Pancreas (tissue), 10 donors: ENCODE results near the gene C16orf86. TPM values are rescaled to one million over a fixed set of nuclear protein-coding genes. Genes with fewer than 3 reads are reported as not detected.

Source experiments
- ATAC-seq, 4 donors: fragments of 200-7000 bp; cut with Tn5 transposase; one replicate each; pipeline versions ENCODE4 v1.8.0 to v1.9.1; 2020; ENCODE audit warnings: mild to moderate bottlenecking in 4 of 4, moderate library complexity in 4 of 4
- DNase-seq, 6 donors: peaks; one replicate each; pipeline ENCODE4 v3.0.0-alpha.2; 2020
- FAIRE-seq: peaks from 2 replicates; lab custom pipeline; 2012; peaks lifted over from hg19 to GRCh38; lab: Jason Lieb, UNC
- H3K27ac ChIP-seq, 4 donors: fragments of 200-600 bp; sonication (generic); 1 replicate in 3 of 4; 2 replicates in 1 of 4; pipeline versions ENCODE4 v1.5.0 to v1.8.0; 2020
- H3K27me3 ChIP-seq, 4 donors: fragments of 200-600 bp; one replicate each; pipeline ENCODE4 v1.8.0; 2021
- H3K36me3 ChIP-seq, 3 donors: fragments of 200-600 bp; sonication (generic) in 1 of 3; one replicate each; pipeline versions ENCODE4 v1.5.0 to v1.8.0; 2020 to 2021
- H3K4me1 ChIP-seq, 3 donors: fragments of 200-600 bp; one replicate each; pipeline ENCODE4 v1.8.0; 2021
- H3K4me3 ChIP-seq, 4 donors: fragments of 200-600 bp; sonication (generic) in 2 of 4; one replicate each; pipeline versions ENCODE4 v1.5.0 to v1.8.0; 2020 to 2021
- H3K9me3 ChIP-seq, 4 donors: fragments of 200-600 bp; one replicate each; pipeline ENCODE4 v1.8.0; 2021
- WGBS, 2 donors: extraction: QIAGEN DNeasy Blood & Tissue Kit; methylation state at CpG; one replicate each; pipeline ENCODE4 v1.1.7; 2013; 5-methylcytosine and 5-hydroxymethylcytosine counted together
- intact Hi-C, 3 donors: fragments of 100-400 bp; cut with DNase I; formaldehyde crosslinking; loops; one replicate each; pipeline versions ENCODE4 v1.11.1 to v1.14.2; 2022
- polyA plus RNA-seq, 2 donors: library from polyadenylated mRNA; stranded (reverse); fragments of 200-250 nt; gene quantifications; one replicate each; pipeline ENCODE4 v1.2.3, GENCODE V29; 2013
- total RNA-seq, 6 donors: library from RNA; stranded (reverse); fragmentation: NEBNext Ultra II Directional in 4 of 6; extraction: Animal tissue kit (Norgen Biotek cat#: 25700) in 4 of 6; gene quantifications; one replicate each; pipeline versions ENCODE4 v1.2.1 to v1.2.4, GENCODE V29; 2021 to 2023
- TF ChIP-seq, protein P1 (sequence below), 4 donors: fragments of 200-600 bp; sonication (generic) in 3 of 4; IDR thresholded peaks; one replicate each; pipeline versions ENCODE4 v1.5.0 to v1.8.0; 2021; ENCODE audit warnings: antibody characterized with exemption in 4 of 4
- donor health status: healthy with polysubstance abuse.
- donor health status: DM: no; HTN: no; CAD: no; lungs with moderate emphysema.
- donor health status: DM: no; HTN: no; CAD: no.
- donor health status: control.
- donor health status: control.
- donor health status: Bipolar disorder and iron deficiency.
- donor health status: DM: yes; HTN: yes; CAD: no.
- donor health status: DM: no; HTN: no; CAD: no.
- donor health status: DM: no; HTN: no; CAD: no.
- donor health status: DM: yes; HTN: yes; CAD: no.

C16orf86 gene
- total and polyA plus RNA-seq, 8 donors = 1.4 to 7.6 (median 3.2) TPM

DNA sequence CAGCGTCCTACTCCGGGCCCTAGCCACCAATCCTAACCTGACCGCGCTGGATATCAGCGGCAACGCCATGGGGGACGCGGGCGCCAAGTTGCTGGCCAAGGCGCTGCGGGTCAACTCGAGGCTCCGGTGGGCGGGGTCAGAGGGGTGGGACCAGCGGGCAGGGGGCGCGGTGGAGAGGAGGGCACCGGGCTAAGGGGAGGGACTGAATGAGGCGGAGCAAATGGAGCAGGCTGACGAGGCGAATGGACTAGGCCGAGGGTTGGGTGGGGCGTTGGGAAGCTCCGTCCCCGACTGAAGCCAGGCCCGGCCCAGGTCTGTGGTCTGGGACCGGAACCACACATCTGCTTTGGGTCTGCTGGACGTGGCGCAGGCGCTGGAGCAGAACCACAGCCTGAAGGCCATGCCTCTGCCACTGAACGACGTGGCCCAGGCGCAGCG lies 17.1 kb upstream of the C16orf86 start:
- WGBS, 2 donors = 27 to 30% methylated on average over 31 to 34 of the region's 34 CpGs
- Histone ChIP-seq H3K27me3 (peaks cover 0 to 7% (median 0%) of the 10 kb centered on the region in 4 donors), H3K36me3 (no peaks in the 10 kb centered on the region), H3K9me3 (no peaks in the 10 kb centered on the region), H3K4me3 (no peak overlapping the region), H3K27ac (no peak overlapping the region), H3K4me1 (peaks cover 0 to 8% (median 6%) of the 10 kb centered on the region in 3 donors)
- DNase-seq = peak in 3 of 6 donors; percentile 39 to 72 (median 56)
- ATAC-seq = no peak
- TF ChIP-seq, protein P1, sequence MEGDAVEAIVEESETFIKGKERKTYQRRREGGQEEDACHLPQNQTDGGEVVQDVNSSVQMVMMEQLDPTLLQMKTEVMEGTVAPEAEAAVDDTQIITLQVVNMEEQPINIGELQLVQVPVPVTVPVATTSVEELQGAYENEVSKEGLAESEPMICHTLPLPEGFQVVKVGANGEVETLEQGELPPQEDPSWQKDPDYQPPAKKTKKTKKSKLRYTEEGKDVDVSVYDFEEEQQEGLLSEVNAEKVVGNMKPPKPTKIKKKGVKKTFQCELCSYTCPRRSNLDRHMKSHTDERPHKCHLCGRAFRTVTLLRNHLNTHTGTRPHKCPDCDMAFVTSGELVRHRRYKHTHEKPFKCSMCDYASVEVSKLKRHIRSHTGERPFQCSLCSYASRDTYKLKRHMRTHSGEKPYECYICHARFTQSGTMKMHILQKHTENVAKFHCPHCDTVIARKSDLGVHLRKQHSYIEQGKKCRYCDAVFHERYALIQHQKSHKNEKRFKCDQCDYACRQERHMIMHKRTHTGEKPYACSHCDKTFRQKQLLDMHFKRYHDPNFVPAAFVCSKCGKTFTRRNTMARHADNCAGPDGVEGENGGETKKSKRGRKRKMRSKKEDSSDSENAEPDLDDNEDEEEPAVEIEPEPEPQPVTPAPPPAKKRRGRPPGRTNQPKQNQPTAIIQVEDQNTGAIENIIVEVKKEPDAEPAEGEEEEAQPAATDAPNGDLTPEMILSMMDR (IDR thresholded peaks at IDR 0.05) = no peak
- no peak for FAIRE-seq
- intact Hi-C loops = no loop called here

DNA sequence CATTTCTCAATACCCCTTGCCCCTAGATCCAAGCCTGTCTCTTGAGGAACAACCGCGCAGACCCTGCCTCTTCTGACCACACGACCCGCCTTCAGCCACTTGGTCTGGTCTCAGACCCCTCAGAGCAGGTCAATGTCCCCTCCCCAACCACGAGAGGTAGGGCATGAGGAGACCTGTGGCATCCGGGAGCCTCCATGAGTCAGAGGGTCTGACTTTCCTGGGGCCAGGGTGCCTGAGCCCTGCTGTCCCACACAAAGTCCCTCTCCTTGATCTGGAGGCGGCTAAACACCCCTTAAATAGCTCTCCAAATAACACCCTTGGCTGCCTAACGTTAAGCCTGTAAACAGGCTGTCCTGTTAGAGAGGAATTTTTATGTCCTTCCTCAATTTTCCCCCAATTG lies 16.6 kb upstream of the C16orf86 start:
- H3K27me3 ChIP-seq = peaks cover 0 to 7% (median 0%) of the 10 kb centered on the region in 4 donors
- FAIRE-seq = no peak
- no peak overlapping the region for H3K27ac ChIP-seq
- no peak for ATAC-seq
- DNase-seq = no peak
- H3K36me3 ChIP-seq = no peaks in the 10 kb centered on the region
- H3K4me1 ChIP-seq = peaks cover 0 to 8% (median 6%) of the 10 kb centered on the region in 3 donors
- 67% methylated on average over 8 of the region's 8 CpGs for WGBS, 2 donors
- intact Hi-C loops = no loop called here
- TF ChIP-seq, protein P1 (IDR thresholded peaks at IDR 0.05) = no peak
- H3K9me3 ChIP-seq = no peaks in the 10 kb centered on the region
- H3K4me3 ChIP-seq = no peak overlapping the region

DNA sequence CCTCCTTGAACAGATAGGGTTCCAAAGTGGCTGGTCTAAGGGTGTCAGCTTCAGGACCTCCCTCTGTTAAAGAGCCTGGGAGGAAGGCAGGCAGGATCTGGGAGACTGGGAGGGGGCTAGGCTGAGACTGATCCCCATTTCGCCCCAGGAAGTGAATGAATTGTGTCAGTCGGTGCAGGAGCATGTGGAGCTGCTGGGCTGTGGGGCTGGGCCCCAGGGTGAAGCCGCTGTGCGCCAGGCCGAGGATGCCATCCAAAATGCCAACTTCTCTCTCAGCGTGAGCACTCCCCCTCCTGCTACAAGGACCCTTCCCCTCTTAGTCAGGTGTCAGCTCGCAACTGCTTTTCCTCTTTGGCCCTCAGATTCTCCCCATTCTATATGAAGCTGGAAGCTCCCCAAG lies 15.6 kb upstream of the C16orf86 start:
- intact Hi-C loops = no loop called here
- Histone ChIP-seq H3K4me1 (peaks cover 0 to 8% (median 6%) of the 10 kb centered on the region in 3 donors), H3K27ac (no peak overlapping the region), H3K27me3 (peaks cover 0 to 7% (median 0%) of the 10 kb centered on the region in 4 donors), H3K9me3 (no peaks in the 10 kb centered on the region), H3K36me3 (no peaks in the 10 kb centered on the region), H3K4me3 (no peak overlapping the region)
- no peak for FAIRE-seq
- TF ChIP-seq, protein P1 (IDR thresholded peaks at IDR 0.05) = no peak
- ATAC-seq = no peak
- no peak for DNase-seq
- WGBS, 2 donors = 87 to 91% methylated on average over 7 of the region's 7 CpGs

DNA sequence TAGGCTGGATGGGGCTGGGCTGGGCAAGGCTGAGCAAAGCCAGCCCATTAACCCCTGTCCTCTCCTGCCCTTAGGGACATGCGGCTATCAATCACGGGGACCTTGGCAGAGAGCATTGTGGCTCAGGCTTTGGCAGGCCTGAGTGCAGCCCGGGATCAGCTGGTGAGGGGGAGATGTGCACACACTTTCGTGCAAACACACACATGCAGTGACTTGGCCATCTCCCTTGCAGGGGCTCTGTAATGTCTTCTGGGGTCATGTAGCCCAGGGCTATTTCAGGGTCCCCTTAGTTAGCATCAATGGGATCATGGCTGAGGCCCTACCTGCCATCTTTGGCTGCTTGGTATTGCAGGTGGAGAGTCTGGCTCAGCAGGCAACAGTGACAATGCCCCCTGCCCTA lies 14.8 kb upstream of the C16orf86 start:
- no peak for FAIRE-seq
- no peak for DNase-seq
- TF ChIP-seq, protein P1 (IDR thresholded peaks at IDR 0.05) = no peak
- H3K4me1 ChIP-seq = peaks cover 0 to 8% (median 6%) of the 10 kb centered on the region in 3 donors
- no peaks in the 10 kb centered on the region for H3K36me3 ChIP-seq
- 86 to 94% methylated on average over 4 of the region's 4 CpGs for WGBS, 2 donors
- peaks cover 0 to 7% (median 0%) of the 10 kb centered on the region in 4 donors for H3K27me3 ChIP-seq
- no peak overlapping the region for H3K27ac ChIP-seq
- ATAC-seq = no peak
- no peaks in the 10 kb centered on the region for H3K9me3 ChIP-seq
- H3K4me3 ChIP-seq = no peak overlapping the region
- intact Hi-C loops = no loop called here

DNA sequence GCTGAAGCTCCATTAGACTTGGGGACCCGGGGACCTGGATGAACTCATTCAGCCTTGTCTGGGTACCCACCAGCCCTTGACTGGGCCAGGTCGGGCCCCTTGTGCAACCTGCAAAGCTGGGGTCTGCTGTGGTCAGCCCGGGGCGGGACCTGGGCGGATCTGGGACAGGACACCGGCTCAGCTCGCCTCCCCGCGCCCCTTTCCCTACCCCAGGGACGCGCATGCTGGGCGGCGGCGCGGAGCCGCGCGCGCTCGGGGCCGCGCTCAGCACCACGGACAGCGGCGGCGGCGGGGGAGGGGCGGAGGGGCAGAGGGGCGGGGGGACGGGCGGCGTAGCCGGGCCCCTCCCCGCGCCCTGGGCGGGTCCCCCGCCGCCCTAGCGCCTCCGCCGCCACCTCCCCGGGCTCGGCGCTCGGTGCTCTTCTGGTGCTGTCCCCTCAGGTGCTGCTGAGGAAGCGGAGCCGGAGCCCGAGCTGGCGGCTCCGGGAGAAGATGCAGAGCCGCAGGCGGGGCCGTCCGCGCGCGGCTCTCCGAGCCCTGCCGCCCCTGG lies 14.0 kb upstream of the C16orf86 start:
- WGBS, 2 donors = 3 to 8% methylated on average over 28 to 59 of the region's 59 CpGs
- no peaks in the 10 kb centered on the region for H3K36me3 ChIP-seq
- no peak overlapping the region for H3K27ac ChIP-seq
- ATAC-seq = peak; percentile 57 to 88 (median 70)
- peak in 4 of 6 donors; percentile 41 to 81 (median 62) for DNase-seq
- FAIRE-seq = no peak
- TF ChIP-seq, protein P1 (IDR thresholded peaks at IDR 0.05) = no peak
- intact Hi-C loops = no loop called here
- H3K27me3 ChIP-seq = peaks cover 0 to 7% (median 0%) of the 10 kb centered on the region in 4 donors
- no peaks in the 10 kb centered on the region for H3K9me3 ChIP-seq
- peak overlapping the region; percentile 21 to 47 (median 32) for H3K4me3 ChIP-seq
- H3K4me1 ChIP-seq = peaks cover 0 to 8% (median 6%) of the 10 kb centered on the region in 3 donors
